ENCODE measurements around the gene UNC5C. TPM values are rescaled to one million over a fixed set of nuclear protein-coding genes. Genes with fewer than 3 reads are reported as not detected.

UNC5C gene
- total RNA-seq, 1 donor from 2014 or later, result 2.2 TPM

- no peak overlapping the region for H3K4me3 ChIP-seq (ENCODE audit: low read depth, low read length)
- DNase-seq (ENCODE audit: low read depth), result no peak
Measured at GRCh38 chr4:95540227-95540626, 8.5 kb downstream of the UNC5C start.

DNA sequence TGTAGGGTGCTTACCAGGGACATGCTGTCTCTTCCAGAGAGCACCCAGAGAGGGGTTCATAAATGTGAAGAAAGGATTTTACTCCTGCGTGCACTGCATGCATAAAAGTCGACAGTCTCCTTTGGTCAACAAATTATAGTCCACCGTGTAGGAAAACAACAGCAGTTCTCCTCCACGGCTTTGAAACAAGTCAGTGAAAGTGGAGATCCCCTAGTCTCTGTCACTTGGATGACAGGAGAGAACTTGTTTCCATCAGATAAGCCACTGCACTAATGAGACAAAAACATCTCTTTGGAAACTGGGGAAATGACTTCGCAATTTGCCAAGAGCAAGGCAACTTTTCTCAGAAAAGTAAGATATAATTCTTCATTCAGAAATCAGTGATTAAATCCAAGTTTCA lies 9.7 kb downstream of the UNC5C start:
- DNase-seq (ENCODE audit: low read depth), result no peak
- H3K4me3 ChIP-seq (ENCODE audit: low read depth, low read length), result no peak overlapping the region

More at GRCh38 chr4:95540227-95540626, 8.5 kb downstream of the UNC5C start:
- TF ChIP-seq, protein P1, sequence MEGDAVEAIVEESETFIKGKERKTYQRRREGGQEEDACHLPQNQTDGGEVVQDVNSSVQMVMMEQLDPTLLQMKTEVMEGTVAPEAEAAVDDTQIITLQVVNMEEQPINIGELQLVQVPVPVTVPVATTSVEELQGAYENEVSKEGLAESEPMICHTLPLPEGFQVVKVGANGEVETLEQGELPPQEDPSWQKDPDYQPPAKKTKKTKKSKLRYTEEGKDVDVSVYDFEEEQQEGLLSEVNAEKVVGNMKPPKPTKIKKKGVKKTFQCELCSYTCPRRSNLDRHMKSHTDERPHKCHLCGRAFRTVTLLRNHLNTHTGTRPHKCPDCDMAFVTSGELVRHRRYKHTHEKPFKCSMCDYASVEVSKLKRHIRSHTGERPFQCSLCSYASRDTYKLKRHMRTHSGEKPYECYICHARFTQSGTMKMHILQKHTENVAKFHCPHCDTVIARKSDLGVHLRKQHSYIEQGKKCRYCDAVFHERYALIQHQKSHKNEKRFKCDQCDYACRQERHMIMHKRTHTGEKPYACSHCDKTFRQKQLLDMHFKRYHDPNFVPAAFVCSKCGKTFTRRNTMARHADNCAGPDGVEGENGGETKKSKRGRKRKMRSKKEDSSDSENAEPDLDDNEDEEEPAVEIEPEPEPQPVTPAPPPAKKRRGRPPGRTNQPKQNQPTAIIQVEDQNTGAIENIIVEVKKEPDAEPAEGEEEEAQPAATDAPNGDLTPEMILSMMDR (conservative IDR thresholded peaks at IDR 0.05; ENCODE audit: low read depth, low read length), result no peak

DNA sequence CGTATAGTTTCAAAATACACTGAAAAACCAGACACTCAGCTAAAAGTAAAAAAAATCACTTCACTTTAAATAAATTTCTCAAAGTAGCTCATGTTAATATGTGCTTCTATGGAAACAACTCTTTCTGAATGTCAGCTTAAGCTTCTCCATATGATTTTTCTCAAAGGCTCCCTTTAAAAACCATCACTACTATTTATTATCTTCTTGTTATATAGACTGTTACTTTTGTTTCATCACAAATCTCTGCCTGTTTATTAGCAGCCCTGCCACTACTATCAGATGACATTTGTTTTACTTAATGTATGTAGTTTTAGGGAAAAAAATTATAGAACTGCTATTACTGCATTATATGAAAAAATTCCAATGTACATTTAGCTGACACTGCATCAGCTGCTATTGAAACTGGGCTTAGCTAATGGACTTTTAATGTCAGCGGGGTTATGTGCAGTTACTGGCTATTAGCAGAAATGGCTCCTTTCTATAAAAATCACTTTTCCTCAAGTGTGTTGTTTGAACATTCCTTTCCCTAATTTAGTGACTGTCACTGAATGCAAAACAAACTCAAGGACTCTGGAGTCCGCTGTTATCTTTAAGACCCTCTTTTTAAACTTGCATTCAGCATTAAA lies 10.8 kb downstream of the UNC5C start:
- no peak for DNase-seq (ENCODE audit: low read depth)
- TF ChIP-seq, protein P1 (conservative IDR thresholded peaks at IDR 0.05; ENCODE audit: low read depth, low read length), result no peak
- H3K4me3 ChIP-seq (ENCODE audit: low read depth, low read length), result no peak overlapping the region

More for the DNA sequence above, 9.7 kb downstream of the UNC5C start:
- TF ChIP-seq, protein P1 (conservative IDR thresholded peaks at IDR 0.05; ENCODE audit: low read depth, low read length), result no peak

GRCh38 chr4:95537191-95537590 lies 11.6 kb downstream of the UNC5C start:
- H3K4me3 ChIP-seq (ENCODE audit: low read depth, low read length), result no peak overlapping the region
- TF ChIP-seq, protein P1 (conservative IDR thresholded peaks at IDR 0.05; ENCODE audit: low read depth, low read length), result no peak
- DNase-seq (ENCODE audit: low read depth), result no peak

DNA sequence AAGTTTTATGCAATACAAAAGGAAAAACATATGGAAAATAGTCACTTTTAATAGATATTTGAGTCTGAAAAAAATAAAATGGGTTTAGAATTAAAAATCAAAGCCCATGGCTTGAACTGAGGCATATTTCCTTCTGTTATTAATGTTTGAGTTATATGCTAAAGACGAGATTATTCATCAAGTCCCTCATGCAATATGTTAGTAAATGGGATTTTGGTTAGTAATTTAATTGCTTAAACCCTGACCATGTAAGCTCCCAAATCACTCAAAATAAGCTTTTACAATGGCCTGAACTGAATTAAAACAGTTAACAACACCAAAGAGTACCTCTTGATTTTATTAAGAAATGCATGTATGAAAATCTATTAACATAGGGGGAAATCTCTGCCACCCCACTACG lies 12.1 kb downstream of the UNC5C start:
- DNase-seq (ENCODE audit: low read depth), result no peak
- TF ChIP-seq, protein P1 (conservative IDR thresholded peaks at IDR 0.05; ENCODE audit: low read depth, low read length), result no peak
- H3K4me3 ChIP-seq (ENCODE audit: low read depth, low read length), result no peak overlapping the region

GRCh38 chr4:95535180-95535579 lies 13.6 kb downstream of the UNC5C start:
- TF ChIP-seq, protein P1 (conservative IDR thresholded peaks at IDR 0.05; ENCODE audit: low read depth, low read length), result no peak
- H3K4me3 ChIP-seq (ENCODE audit: low read depth, low read length), result no peak overlapping the region
- no peak for DNase-seq (ENCODE audit: low read depth)

DNA sequence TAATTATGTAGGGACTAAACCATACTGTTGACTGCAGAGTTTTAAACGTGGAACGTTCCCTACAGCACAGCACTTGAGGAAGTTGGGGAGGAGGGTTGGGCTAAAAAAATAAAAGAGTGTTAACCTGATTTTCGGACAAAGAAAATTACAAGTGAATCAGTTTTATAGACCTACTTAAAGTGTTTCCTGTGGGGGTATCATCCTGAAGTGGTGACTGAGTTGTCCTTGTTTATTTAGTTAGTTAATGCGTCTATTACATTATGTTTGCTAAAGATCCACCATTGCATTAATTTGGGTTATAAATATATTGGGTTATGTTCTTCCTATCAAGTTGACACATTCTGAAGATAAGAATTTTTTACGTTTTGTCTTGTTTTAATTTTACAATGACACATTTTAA lies 14.7 kb downstream of the UNC5C start:
- TF ChIP-seq, protein P1 (conservative IDR thresholded peaks at IDR 0.05; ENCODE audit: low read depth, low read length), result no peak
- DNase-seq (ENCODE audit: low read depth), result no peak
- no peak overlapping the region for H3K4me3 ChIP-seq (ENCODE audit: low read depth, low read length)

All from epithelial cell of proximal tubule (primary cell).